HG02571 (cell line): ENCODE measurements around the gene PCP4L1.
"Not testable (repeated sequence)": the region's sequence is repeated elsewhere in the genome, so short reads cannot be mapped to it uniquely, and the experiment has no call there.

Experiments
- ATAC-seq: cut with Tn5 transposase; IDR thresholded peaks from one replicate; pipeline ENCODE4 v1.9.1; 2021; ENCODE audit warnings: mild to moderate bottlenecking, moderate library complexity; ENCODE audit not compliant: unreplicated experiment

The PCP4L1 gene

GRCh38 chr1:161228032-161228431, 30.5 kb upstream of the PCP4L1 start:
- ATAC-seq: no peak

GRCh38 chr1:161229896-161230295, 28.6 kb upstream of the PCP4L1 start:
- ATAC-seq: no peak

GRCh38 chr1:161230762-161231161, 27.8 kb upstream of the PCP4L1 start:
- no peak for ATAC-seq

GRCh38 chr1:161233102-161233501, 25.4 kb upstream of the PCP4L1 start:
- no peak for ATAC-seq

DNA sequence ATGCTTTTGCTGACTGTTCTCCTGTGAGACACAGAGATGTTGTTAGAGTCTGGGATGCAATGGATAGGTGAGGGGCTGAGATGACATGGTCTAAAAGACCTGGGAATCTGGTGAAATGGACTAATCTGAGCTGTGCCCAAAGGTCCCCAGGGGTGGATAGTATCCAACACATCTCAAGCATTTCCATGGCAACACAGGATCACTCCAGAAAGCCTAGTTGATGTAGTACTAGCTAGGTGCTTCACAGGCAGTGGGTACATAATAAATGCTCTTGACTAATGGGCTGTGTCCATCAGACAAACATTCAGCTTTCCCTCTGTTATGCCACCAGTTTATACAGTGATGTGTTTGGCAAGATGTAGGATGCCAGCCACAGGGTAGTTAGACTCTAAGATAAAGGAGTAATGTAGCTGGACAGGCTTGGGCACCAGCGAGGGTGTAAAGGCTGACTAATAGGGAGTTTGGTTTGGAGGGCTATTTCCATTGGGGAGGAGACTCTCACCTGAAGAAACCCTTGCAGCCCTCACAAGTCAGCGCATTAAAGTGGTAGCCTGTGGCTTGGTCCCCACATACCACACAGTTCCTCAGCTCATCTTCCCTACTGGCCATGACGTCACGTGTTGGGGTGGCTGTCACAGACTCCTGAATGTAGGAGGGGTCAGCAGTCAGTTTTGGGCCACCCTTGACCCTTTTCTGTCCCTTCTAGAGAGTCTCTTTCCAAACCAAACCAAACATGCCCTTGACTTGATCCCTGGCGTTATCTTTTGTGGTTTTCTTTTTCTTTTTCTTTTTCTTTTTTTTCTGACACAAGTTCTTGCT, 22.4 kb upstream of the PCP4L1 start:
- no peak for ATAC-seq

DNA sequence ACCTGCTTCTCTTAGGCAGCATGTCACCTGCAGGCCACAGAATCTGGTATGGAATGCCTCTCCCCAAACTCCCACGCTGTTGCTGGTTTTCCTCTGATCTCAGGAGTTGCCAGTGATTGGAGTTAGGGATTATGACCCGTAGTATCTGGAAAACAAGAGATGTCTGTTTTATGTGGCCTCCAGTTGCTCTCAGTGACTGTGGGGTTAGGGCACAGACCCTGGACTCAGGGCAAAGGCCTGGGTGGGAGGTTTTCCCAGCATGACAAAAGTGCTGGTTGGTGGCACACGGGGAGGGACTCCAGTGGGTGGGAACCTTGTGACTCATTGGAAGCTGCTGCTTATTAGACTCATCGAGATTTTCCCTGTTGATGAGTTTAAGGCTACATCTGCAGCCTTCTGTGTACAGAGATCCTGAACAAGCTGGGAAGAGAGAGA, 20.5 kb upstream of the PCP4L1 start, which contains the start of gene NR1I3:
Gene NR1I3 (minus strand): TSS at position 165 of the 435 bp plus-strand sequence. CDS start 1,638 bp downstream, outside the sequence.
- no peak for ATAC-seq

- ATAC-seq: no peak
These were observed 16.9 kb upstream of the PCP4L1 start for GRCh38 chr1:161241682-161242081.

GRCh38 chr1:161242313-161242712, 16.2 kb upstream of the PCP4L1 start:
- no peak for ATAC-seq

DNA sequence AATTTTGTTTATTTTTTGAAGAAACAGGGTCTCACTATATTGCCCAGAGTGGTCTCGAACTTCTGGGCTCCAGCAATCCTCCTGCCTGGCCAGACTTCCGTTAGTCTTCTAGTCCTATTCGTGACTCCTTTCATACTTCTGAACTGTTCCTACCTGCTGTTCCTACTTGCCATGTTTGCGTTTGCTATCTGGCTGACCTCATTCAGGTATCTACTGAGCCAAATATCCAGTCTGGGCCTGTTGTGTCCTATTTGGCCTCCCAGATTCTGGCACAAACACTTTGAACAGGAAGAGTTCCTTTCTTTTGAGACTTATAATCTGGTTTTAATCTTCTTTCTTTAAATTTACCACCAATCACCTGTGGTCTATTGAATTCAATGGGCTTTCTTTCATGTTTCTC, 13.7 kb upstream of the PCP4L1 start:
- no peak for ATAC-seq

DNA sequence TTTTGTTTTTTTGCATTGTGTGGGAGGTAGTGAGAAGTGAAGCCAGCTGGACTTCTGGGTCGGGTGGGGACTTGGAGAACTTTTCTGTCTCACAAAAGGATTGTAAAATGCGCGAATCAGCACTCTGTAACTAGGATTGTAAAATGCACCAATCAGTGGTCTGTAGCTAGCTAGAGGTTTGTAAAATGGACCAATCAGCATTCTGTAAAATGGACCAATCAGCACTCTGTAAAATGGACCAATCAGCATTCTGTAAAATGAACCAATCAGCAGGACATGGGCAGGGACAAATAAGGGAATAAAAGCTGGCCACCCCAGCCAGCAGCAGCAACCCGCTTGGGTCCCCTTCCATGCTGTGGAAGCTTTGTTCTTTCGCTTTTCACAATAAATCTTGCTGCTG, 8.4 kb upstream of the PCP4L1 start:
- ATAC-seq: not testable (repeated sequence)

- ATAC-seq: no peak
These were observed 7.7 kb upstream of the PCP4L1 start for GRCh38 chr1:161250829-161251228.

GRCh38 chr1:161251579-161251978, 7.0 kb upstream of the PCP4L1 start:
- ATAC-seq: no peak

GRCh38 chr1:161255302-161255701, 3.2 kb upstream of the PCP4L1 start:
- ATAC-seq: not testable (repeated sequence)

DNA sequence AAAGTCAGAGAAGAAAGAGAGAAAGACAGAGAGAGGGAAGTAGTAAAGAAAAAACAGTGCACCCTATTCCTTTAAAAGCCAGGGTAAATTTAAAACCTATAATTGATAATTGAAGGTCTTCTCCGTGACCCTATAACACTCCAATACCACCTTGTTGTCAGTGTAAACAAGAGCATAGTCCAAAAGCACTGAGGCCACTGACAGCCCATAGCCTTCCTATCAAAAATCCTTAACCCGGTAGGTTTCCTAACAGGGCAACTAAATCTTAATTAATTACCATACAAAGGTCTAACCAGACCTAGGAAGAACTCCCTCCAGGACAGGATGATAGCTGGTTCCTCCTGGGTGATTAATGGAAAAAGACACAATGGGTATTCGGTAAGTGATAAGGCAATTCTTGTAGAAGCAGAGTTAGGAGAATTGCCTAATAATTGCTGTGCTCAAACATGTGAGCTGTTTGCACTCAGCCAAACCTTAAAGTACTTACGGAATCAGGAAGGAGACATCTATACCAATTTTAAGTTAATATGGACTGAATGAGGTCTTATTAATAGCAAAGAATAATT, 2.5 kb upstream of the PCP4L1 start:
- ATAC-seq: not testable (repeated sequence)

GRCh38 chr1:161257109-161257508, 1.4 kb upstream of the PCP4L1 start:
- ATAC-seq: not testable (repeated sequence)

GRCh38 chr1:161259345-161259702, 779 bp downstream of the PCP4L1 start:
- no peak for ATAC-seq

- ATAC-seq: no peak
These were observed 1.2 kb downstream of the PCP4L1 start for GRCh38 chr1:161259765-161260164.

- ATAC-seq: no peak
These were observed 2.1 kb downstream of the PCP4L1 start for GRCh38 chr1:161260376-161261260.

DNA sequence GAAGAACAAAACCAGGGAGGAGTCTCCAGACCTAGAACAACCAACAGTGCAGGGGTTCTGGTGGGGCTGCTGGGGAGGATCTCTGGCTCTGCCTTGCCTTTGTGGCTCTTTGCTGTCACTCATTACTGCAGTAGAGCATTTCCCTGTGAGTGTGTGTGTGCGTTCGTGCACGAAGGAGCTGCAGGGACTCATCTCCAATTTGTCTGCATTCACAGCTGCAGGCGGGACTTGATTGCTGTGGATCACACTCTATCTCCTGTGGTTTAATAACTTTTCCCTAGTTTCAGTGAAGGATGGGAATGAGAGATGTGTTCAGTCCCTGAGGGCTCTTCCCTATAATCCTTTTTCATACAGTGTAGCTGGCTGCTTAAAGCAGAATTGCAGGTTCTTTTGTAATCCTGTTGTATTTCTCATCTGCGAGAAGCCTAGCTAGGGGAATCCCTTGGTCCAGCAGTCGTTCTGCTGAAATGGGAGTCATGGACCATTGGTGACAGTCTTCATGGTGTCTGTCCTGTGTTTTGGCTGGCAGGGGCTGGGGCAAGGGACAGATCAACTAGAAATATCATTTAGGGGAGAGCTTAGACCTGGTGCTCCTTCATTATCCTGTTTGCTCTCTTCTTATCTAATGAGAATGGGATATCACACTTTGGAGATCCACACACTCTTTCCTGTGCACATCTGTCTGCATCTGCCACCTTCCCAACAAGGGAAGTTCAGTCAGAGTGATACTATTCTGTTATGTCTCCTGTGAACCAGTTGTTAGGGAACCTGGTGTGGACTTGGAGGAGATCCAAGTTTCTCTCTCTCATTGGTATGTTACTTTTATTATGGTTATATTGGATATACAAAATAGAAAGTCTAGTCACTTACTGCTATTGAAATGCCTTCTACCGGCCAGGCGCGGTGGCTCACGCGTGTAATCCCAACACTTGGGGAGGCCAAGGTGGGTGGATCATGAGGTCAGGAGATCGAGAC, 3.0 kb downstream of the PCP4L1 start:
- ATAC-seq: no peak

- ATAC-seq: no peak
These were observed 6.8 kb downstream of the PCP4L1 start for GRCh38 chr1:161265305-161265704.
